Cortex of kidney (tissue), 1 donor: Measurements from ENCODE around the gene UBTD2.
"Not testable (repeated sequence)": the region's sequence is repeated elsewhere in the genome, so short reads cannot be mapped to it uniquely, and the experiment has no call there.

Experiments used
- DNase-seq: peaks from one replicate; lab custom pipeline; 2025; lab: John Stamatoyannopoulos, UW

UBTD2 gene

GRCh38 chr5:172283020-172283861 lies at the start of gene UBTD2:
Gene UBTD2, minus strand, starts transcription at chr5:172283764. Its CDS starts 99 bp downstream, at chr5:172283665.
- DNase-seq: no peak

GRCh38 chr5:172326901-172327300 lies 43.3 kb upstream of the UBTD2 start:
- DNase-seq: not testable (repeated sequence)

GRCh38 chr5:172325452-172325851 lies 41.9 kb upstream of the UBTD2 start:
- DNase-seq: no peak

GRCh38 chr5:172322028-172322965 lies 38.7 kb upstream of the UBTD2 start:
- DNase-seq: no peak

- DNase-seq: no peak
Observed at GRCh38 chr5:172321593-172321992, 38.0 kb upstream of the UBTD2 start.

- DNase-seq: no peak
Observed at GRCh38 chr5:172319708-172320441, 36.3 kb upstream of the UBTD2 start.

- no peak for DNase-seq
Observed at GRCh38 chr5:172315587-172316493, 32.3 kb upstream of the UBTD2 start.

- DNase-seq: no peak
Observed at GRCh38 chr5:172313915-172314314, 30.4 kb upstream of the UBTD2 start.

- DNase-seq: no peak
Observed at GRCh38 chr5:172312286-172312685, 28.7 kb upstream of the UBTD2 start.

GRCh38 chr5:172311605-172312004 lies 28.0 kb upstream of the UBTD2 start:
- no peak for DNase-seq

- DNase-seq: no peak
Observed at GRCh38 chr5:172311026-172311425, 27.5 kb upstream of the UBTD2 start.

- DNase-seq: no peak
Observed at GRCh38 chr5:172305380-172305779, 21.8 kb upstream of the UBTD2 start.

- no peak for DNase-seq
Observed at GRCh38 chr5:172303572-172304335, 20.2 kb upstream of the UBTD2 start.

- DNase-seq: no peak
Observed at GRCh38 chr5:172303162-172303561, 19.6 kb upstream of the UBTD2 start.

- DNase-seq: no peak
Observed at GRCh38 chr5:172302047-172302710, 18.6 kb upstream of the UBTD2 start.

GRCh38 chr5:172299916-172300439 lies 16.4 kb upstream of the UBTD2 start:
- no peak for DNase-seq

GRCh38 chr5:172294831-172295230 lies 11.3 kb upstream of the UBTD2 start:
- DNase-seq: no peak

- DNase-seq: no peak
Observed at GRCh38 chr5:172293745-172294342, 10.3 kb upstream of the UBTD2 start.
